Measurements from ENCODE around the gene ALDH4A1.

- no peak for TF ChIP-seq EZH2 (IDR thresholded peaks at IDR 0.05; ENCODE audit: insufficient read depth, low read length)
- TF ChIP-seq CTCF (IDR thresholded peaks at IDR 0.05; ENCODE audit: insufficient read depth, low read depth, low read length): no peak
These were observed 71.8 kb downstream of the ALDH4A1 start for GRCh38 chr1:18830596-18830995.

All from astrocyte (in vitro differentiated cells and primary cell).